ENCODE results near the gene SCFD2. TPM values are rescaled to one million over a fixed set of nuclear protein-coding genes. Genes with fewer than 3 reads are reported as not detected.
"Not testable (repeated sequence)": the region's sequence is repeated elsewhere in the genome, so short reads cannot be mapped to it uniquely, and the experiment has no call there.

Gene SCFD2
- total and polyA plus RNA-seq, 2 experiments from 2014 or later, result 13.2 to 15.9 TPM

- Histone ChIP-seq H3K27me3 (no peaks in the 10 kb centered on the region), H3K4me1 (ENCODE audit: low read depth) (peaks cover 25% of the 10 kb centered on the region), H3K27ac (peak overlapping the region; percentile 60), H3K4me3 (no peak overlapping the region), H3K9me3 (ENCODE audit: low read depth) (no peaks in the 10 kb centered on the region), H3K36me3 (no peaks in the 10 kb centered on the region)
- DNase-seq (ENCODE audit: low read depth in 1 of 2, low spot score in 1 of 2), result peak in 1 of 2 donors; percentile 67
- no peak for TF ChIP-seq CTCF (IDR thresholded peaks at IDR 0.05; ENCODE audit: low read depth, low read length)
Observed at GRCh38 chr4:52995360-52996030, 370.4 kb downstream of the SCFD2 start.

GRCh38 chr4:52994567-52994966 lies 371.3 kb downstream of the SCFD2 start:
- H3K4me3 ChIP-seq, result no peak overlapping the region
- peaks cover 25% of the 10 kb centered on the region for H3K4me1 ChIP-seq (ENCODE audit: low read depth)
- DNase-seq (ENCODE audit: low read depth in 1 of 2, low spot score in 1 of 2), result no peak
- TF ChIP-seq CTCF (IDR thresholded peaks at IDR 0.05; ENCODE audit: low read depth, low read length), result no peak
- H3K27ac ChIP-seq, result no peak overlapping the region
- no peaks in the 10 kb centered on the region for H3K36me3 ChIP-seq
- no peaks in the 10 kb centered on the region for H3K27me3 ChIP-seq
- no peaks in the 10 kb centered on the region for H3K9me3 ChIP-seq (ENCODE audit: low read depth)

GRCh38 chr4:52993771-52994170 lies 372.1 kb downstream of the SCFD2 start:
- no peaks in the 10 kb centered on the region for H3K27me3 ChIP-seq
- H3K36me3 ChIP-seq, result no peaks in the 10 kb centered on the region
- H3K4me3 ChIP-seq, result no peak overlapping the region
- H3K4me1 ChIP-seq (ENCODE audit: low read depth), result peaks cover 26% of the 10 kb centered on the region
- no peak for TF ChIP-seq CTCF (IDR thresholded peaks at IDR 0.05; ENCODE audit: low read depth, low read length)
- H3K9me3 ChIP-seq (ENCODE audit: low read depth), result no peaks in the 10 kb centered on the region
- H3K27ac ChIP-seq, result no peak overlapping the region
- no peak for DNase-seq (ENCODE audit: low read depth in 1 of 2, low spot score in 1 of 2)

GRCh38 chr4:52992551-52992950 lies 373.3 kb downstream of the SCFD2 start:
- H3K36me3 ChIP-seq; H3K4me3 ChIP-seq; H3K9me3 ChIP-seq (ENCODE audit: low read depth); H3K27me3 ChIP-seq; H3K27ac ChIP-seq; DNase-seq (ENCODE audit: low read depth in 1 of 2, low spot score in 1 of 2): not testable (repeated sequence)
- H3K4me1 ChIP-seq (ENCODE audit: low read depth), result peaks cover 33% of the 10 kb centered on the region

GRCh38 chr4:52991472-52991871 lies 374.4 kb downstream of the SCFD2 start:
- Histone ChIP-seq H3K27me3 (no peaks in the 10 kb centered on the region), H3K27ac (no peak overlapping the region), H3K9me3 (ENCODE audit: low read depth) (no peaks in the 10 kb centered on the region), H3K4me3 (no peak overlapping the region), H3K36me3 (no peaks in the 10 kb centered on the region), H3K4me1 (ENCODE audit: low read depth) (peaks cover 32% of the 10 kb centered on the region)
- no peak for TF ChIP-seq CTCF (IDR thresholded peaks at IDR 0.05; ENCODE audit: low read depth, low read length)
- no peak for DNase-seq (ENCODE audit: low read depth in 1 of 2, low spot score in 1 of 2)

GRCh38 chr4:52990706-52991105 lies 375.2 kb downstream of the SCFD2 start:
- no peak for DNase-seq (ENCODE audit: low read depth in 1 of 2, low spot score in 1 of 2)
- H3K4me3 ChIP-seq, result no peak overlapping the region
- H3K27me3 ChIP-seq, result no peaks in the 10 kb centered on the region
- H3K27ac ChIP-seq, result no peak overlapping the region
- H3K9me3 ChIP-seq (ENCODE audit: low read depth), result no peaks in the 10 kb centered on the region
- no peak for TF ChIP-seq CTCF (IDR thresholded peaks at IDR 0.05; ENCODE audit: low read depth, low read length)
- peaks cover 24% of the 10 kb centered on the region for H3K4me1 ChIP-seq (ENCODE audit: low read depth)
- H3K36me3 ChIP-seq, result no peaks in the 10 kb centered on the region

Data from cardiac muscle cell (in vitro differentiated cells and primary cell).